PFSK-1 (cell line): ENCODE measurements around the gene CTRL.

Experiments
- SIN3A ChIP-seq: IDR thresholded peaks from 2 replicates; pipeline ENCODE4 v1.6.1; 2012; ENCODE audit warnings: mild to moderate bottlenecking, low read length, moderate library complexity, borderline replicate concordance; ENCODE audit not compliant: insufficient read depth
- TAF1 ChIP-seq: IDR thresholded peaks from 2 replicates; pipeline ENCODE4 v1.6.1; 2012; ENCODE audit warnings: low read length, control low read depth, borderline replicate concordance; ENCODE audit not compliant: insufficient read depth

DNA sequence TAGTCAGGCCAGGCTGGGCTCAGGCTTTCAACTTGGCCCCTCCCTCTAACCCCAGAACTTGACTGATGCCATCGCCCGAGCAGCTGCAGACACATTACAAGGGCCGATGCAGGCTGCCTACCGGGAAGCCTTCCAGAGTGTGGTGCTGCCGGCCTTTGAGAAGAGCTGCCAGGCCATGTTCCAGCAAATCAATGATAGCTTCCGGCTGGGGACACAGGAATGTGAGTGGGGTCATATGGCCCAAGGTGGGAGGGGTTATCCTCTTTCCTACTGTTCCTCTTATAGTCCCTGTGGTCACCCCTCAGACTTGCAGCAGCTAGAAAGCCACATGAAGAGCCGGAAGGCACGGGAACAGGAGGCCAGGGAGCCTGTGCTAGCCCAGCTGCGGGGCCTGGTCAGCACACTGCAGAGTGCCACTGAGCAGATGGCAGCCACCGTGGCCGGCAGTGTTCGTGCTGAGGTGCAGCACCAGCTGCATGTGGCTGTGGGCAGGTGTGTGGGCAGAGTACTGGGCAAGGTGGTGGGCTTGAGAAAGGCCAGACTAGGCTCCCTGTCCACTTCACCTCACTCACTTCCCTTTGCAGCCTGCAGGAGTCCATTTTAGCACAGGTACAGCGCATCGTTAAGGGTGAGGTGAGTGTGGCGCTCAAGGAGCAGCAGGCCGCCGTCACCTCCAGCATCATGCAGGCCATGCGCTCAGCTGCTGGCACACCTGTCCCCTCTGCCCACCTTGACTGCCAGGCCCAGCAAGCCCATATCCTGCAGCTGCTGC lies 49.1 kb downstream of the CTRL start:
- TF ChIP-seq SIN3A (no peak), TAF1 (no peak)
